ENCODE data around the gene COL19A1.

- no peak for TF ChIP-seq CTCF (IDR thresholded peaks at IDR 0.05)
- TF ChIP-seq POLR2A (IDR thresholded peaks at IDR 0.05): no peak
These were observed 258.7 kb downstream of the COL19A1 start for GRCh38 chr6:70124882-70125545.
